Measurements from ENCODE around the gene LDB2. TPM values are rescaled to one million over a fixed set of nuclear protein-coding genes. Genes with fewer than 3 reads are reported as not detected.

The LDB2 gene
- polyA plus RNA-seq, 4 donors, result 85.7 to 106 (median 92.1) TPM

DNA sequence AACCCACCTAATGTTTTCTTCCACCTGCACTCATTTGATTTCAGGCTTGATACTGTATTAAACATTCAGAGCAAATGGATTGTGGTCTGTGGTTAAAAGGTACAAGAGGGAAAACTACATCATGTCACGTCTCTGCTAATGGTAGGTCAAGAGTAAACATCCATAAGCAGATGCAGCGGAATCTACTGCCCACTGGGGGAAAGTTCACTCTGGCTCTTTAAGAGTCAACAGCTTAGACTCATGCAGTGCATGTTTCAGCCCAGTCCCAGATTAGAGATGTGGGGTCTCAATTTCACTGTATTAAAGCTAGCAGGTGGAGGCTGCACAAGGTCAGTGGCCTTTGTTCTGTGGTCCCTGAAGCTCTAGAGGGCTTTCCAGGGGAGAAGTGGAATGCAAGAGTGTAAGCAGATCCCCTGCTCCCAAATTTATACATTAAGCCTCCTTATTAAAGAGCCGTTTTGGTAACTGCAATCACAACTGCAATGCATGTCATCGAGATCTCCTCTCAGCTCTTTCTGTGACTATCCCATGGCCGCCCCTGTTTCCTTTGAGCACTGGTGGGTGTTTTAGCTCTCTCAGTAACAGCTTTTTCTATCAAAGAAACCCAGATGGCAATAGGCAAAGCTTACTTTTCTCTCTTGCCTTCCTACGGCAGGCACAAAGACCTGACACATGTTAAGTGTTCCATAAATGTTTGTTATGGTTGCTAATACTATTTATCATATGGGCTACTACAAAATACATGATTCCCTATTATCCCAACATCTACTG lies 53.4 kb downstream of the LDB2 start:
- DNase-seq (ENCODE audit: low read depth in 4 of 4, low spot score in 2 of 4), result peak in 1 of 4 donors; percentile 9

DNA sequence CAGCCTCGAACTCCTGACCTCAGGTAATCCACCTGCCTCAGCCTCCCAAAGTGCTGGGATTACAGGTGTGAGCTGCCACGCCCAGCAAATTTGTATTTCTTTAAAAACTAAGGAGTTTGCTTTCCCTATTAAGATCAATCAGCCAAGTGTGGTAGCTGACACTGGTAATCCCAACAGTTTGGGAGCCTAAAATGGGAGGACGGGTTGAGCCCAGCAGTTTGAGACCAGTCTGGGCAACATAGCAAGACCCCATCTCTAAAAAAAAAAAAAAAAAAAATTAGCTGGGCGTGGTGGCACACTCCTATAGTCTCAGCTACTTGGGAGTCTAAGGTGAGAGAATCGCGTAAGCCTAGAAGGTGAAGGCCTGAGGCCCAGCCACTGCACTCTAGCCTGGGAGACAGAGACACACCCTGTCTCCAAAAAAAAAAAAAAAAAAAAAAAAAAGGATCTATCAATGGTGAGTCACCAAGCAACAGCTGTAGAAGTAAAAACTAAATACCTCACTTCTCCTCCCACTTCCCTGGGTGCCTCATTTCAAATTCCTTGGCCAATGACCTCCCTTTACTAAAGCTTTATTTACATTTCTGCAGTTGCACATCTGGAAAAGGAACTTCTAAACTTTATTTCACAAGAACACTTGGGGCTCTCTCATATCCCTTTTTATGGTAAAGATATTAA lies 54.5 kb downstream of the LDB2 start:
- no peak for DNase-seq (ENCODE audit: low read depth in 4 of 4, low spot score in 2 of 4)

DNA sequence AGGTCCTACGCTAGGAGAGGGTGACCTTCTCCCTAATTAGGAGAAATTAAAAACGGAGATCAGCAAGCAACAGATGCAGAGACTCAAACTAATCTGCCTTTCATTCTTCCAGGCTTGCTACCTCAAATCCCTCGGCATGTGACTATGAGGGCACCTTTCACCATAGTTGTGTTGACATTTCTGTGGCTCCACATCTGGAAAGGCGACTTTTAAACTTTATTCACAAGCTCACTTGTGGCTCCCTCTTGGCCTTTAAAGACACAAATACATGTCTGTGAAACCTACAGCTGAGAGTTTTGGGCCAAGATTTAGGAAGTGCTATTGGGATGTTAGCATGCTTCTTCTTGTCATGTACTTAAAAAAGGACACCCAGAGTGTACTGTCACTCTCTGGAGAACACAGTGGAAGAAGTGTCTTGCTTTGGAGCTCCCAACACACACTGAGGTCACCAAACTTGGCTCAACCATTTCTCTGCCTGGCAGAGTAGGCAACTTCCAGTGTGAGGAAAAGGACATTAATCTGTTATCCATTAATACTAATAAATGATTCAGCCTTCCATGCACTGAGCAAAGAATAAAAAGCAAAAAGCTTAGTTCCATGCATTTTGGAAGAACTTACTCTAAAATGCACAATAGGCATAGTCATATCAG lies 60.1 kb downstream of the LDB2 start:
- DNase-seq (ENCODE audit: low read depth in 4 of 4, low spot score in 2 of 4), result no peak

DNA sequence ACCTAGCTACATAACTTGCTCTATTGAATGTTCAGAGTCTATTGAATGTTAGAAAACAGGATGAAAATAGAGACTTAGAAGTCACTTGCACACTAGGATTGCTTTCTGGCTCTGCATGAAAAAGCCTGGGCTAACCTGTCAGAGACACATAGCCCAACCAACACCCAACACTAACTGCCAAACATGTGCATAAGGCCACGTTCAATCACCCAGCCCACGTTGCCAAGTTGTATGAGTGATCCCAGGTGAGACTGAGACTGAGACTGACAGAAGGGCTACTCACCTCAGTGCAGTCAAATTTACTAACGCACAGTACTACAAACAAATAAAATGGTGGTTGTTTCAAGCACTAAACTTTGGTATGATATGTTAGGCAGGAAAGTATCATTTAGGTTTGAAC lies 61.0 kb downstream of the LDB2 start:
- no peak for DNase-seq (ENCODE audit: low read depth in 4 of 4, low spot score in 2 of 4)

DNA sequence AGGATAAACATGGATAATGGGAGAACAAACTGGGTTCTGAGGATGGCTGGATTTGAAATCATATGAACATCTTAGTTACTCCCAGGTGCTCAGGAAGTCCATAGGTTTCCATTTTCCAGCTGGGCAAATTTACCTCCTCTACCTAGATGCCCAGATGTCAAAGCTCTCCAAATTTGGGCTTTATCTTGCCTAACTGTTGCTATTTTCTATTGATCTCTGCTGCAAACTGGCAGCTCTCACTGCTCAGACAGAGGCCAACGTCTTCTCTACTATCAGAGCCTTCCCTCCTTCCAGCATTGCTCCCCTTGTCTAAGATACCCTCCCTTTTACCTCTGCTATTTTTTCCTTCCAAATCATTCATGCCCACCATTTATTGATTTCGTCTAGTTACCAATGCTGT lies 62.1 kb downstream of the LDB2 start:
- no peak for DNase-seq (ENCODE audit: low read depth in 4 of 4, low spot score in 2 of 4)

DNA sequence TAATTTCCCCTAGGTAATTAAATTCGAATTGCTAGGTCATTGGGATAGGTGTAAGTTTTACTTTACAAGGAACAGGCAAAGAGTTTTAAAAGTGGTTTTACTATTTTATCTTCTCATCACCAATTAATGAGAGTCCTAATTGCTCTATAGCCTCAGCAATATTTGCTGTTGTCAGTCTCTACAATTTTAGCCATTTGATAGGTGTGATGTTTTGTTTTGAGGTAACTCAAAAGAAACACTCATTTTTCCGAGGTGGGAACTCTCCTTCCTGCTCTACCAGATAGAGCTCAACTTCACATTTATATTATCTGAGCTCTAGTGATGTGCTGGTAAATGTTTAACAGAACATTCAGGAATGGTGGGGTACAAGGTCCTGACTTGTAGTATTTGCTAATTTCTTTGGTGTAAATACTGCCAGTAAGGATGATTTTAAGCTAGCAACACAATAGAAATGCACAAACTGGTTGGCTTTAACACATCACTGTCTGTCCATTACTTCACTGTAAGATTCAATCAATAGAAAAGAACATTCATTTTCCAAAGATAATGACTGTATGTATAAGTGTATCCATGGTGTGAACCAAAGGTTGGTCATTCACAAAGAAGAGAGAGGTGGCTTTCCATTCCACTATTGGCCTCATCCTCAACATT lies 62.7 kb downstream of the LDB2 start:
- no peak for DNase-seq (ENCODE audit: low read depth in 4 of 4, low spot score in 2 of 4)

DNA sequence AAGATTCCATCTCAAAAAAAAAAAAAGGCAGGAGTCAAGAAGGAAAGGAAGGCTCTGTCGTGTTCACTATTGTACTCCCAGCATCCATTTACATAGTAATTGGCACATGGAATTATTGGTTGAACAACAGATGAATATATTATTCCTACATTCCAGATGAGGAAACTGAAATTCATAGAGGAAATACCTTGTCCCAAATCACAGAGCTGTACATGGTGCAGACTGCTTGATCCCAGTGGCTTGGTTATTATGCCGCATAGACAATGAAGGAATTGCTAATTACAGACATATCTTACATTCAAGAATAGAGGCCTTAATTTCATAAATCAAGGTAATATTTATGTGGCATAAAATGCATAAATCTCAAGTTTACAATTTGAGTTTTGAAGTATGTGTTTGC lies 63.6 kb downstream of the LDB2 start:
- DNase-seq (ENCODE audit: low read depth in 4 of 4, low spot score in 2 of 4), result no peak

DNA sequence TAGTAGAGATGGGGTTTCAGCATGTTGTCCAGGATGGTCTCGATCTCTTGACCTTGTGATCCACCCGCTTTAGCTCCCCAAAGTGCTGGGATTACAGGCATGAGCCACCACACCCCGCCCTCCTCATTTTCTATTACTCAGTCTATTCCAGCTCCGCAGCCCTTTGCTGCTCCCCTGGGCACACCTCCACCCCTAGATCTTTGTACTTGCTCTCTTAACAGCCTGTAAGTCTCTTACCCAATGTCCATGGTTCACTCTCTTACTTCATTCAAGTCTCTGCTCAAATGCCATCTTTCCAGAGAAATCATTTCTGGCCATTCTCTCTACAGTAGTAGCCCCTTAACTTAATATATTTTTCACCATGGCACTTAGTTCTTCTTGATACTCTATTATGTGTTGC lies 64.7 kb downstream of the LDB2 start:
- DNase-seq (ENCODE audit: low read depth in 4 of 4, low spot score in 2 of 4), result no peak

DNA sequence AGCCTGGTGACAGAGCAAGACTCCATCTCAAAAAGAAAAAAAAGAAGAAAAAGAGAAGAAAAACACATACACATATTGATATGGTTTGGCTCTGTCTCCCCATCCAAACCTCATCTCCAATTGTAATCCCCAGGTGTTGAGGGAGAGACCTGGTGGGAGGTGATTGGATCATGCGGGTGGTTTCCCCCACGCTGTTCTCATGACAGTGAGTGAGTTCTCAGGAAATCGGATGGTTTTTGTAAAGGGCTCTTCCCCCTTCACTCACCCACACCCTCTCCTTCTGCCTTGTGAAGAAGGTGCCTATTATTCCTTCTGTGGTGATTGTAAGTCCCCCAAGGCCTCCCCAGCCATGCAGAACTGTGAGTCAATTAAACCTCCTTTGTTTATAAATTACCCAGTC lies 68.4 kb downstream of the LDB2 start:
- DNase-seq (ENCODE audit: low read depth in 4 of 4, low spot score in 2 of 4), result no peak

DNA sequence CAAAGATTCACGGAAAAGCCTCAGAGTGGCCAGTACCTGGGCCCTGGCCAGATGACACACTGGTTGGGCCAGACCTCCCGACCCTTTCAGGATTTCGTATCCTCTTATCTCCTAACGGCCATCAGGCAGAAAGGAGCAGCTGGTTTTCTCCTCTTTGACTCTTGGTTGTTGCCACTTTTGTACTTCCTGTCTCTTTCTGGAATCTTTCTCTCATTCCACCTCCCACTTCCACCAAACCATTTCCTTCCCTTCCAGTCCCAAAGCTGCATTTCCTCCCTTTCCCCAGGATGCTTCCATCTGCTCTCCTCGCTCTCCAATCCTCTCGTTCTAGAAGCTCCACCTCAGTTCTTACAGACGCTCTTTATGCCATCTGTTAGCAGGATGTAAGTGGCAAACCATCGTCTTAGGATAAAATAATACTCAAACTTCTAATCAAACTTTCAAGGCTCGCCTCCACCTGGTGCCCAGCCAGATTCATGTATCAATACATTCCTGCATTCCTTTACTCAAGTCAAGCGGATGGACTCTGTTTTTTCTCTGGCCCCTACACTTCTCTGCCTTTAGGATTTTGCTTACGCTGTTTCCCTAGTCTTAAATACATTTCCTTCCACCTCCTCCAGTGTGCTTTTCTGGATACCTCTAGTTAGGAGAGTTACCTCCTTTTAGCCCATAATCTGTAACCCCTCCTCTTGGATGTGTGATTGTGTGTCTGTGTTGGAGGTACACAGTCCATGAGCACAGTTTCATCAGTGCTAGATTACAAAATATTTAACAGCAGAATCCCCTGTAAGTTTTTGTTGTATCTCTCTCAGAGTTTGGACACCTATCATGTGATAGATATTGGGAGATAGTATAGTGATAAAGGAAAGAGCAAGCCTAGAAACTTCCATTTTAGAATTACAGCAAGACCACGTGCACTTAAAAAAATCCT lies 70.4 kb downstream of the LDB2 start:
- DNase-seq (ENCODE audit: low read depth in 4 of 4, low spot score in 2 of 4), result no peak

DNA sequence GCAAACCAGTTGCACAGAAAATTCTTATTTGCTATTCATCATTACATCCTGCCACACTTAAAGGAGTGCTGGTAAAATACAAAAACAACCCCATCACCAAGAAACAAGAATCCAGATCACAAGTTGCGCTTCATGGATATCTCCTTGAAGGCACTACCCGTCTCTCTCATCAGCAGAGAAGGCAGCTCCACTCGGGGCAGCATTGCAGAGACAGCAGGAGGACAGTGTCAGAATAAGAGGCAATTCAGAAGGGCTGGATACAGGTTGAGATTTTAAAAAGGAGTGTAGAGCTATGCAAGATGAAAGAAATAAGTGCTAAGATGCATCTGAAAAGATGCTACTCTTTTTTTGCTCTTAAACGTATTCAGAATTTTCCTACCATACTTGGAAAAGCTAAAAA lies 71.4 kb downstream of the LDB2 start:
- DNase-seq (ENCODE audit: low read depth in 4 of 4, low spot score in 2 of 4), result no peak

DNA sequence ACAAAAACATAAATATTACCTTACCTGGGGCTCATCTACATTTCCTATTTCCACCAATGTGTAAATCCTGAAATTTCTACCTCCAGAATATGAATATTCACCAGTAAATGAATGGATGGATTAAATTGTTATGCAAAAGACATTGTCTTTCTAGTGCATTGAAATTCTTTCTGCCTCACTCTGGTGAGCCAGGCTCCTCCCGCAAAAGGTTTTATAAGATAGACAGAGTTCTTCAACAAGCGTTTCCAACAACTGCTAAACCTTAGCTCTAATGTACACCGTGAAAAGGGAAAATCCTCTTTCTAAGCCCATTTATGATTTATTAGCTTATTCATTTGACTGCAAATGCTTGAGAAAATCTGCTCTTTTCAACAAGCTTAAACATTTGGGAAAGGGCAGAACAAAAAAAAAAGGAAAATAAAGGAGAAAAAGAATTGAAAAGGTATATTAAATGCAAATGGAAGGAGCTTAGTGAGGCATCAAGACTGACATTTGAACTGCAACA lies 72.0 kb downstream of the LDB2 start:
- no peak for DNase-seq (ENCODE audit: low read depth in 4 of 4, low spot score in 2 of 4)

DNA sequence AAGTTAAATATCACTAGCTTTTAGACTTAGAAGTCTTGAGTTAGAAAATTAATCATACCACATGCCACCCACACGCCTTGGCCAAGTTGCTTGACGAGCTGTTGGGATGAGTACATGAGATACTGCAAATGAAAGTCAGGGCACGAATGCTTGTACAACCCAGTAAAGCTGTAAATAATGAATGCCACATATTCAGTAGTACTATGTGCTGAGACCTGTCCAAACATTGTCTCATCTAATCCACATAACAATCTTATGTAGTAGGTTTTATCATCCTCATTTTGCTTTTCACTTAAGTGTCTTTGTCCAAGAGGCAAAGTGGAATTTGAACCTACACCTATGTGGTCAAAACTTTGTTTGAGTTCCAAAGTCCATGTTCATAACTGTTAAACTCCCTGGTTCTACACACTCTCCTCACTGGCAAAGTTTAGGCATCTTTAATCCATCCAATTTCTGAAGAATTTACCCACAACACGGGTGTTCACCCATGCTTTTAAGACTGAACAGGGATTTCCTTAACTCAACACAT lies 74.1 kb downstream of the LDB2 start:
- DNase-seq (ENCODE audit: low read depth in 4 of 4, low spot score in 2 of 4), result no peak

DNA sequence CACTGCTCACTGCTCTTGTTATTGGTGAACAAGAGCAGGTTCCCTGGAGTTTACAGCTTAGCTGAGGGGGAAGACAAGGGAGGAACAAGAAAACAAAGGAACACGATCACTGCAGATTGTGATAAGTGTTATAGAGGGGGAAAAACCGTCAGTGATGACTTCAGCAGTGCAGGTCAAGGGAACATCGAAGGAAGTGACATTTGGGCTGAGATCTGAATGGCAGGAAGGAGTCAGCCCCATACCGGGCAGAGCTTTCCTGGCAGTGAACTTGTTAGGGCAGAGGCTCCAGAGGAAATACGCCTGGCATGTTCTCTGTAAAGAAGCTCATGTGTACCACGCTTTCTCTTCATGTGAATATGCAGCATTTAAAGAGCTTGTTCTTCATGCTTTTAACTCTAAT lies 78.1 kb downstream of the LDB2 start:
- DNase-seq (ENCODE audit: low read depth in 4 of 4, low spot score in 2 of 4), result no peak

DNA sequence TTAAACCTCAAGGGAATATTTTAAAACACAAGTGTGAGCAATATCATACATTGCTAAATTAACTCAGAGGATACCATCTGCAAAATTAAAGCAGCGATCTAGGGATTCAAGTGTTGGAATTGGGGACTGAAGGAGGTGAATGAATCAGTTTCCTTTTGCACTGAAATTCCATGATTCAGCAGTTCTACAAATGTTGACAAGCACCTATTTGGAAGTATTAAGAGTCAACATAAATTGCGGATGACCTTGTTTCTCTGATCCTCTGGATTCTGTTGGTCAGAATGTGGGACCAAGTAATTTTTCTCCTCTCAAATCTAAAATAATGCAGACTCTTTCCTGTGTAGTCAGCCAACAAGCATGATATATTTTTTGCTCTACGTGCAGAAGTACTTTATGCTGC lies 78.8 kb downstream of the LDB2 start:
- DNase-seq (ENCODE audit: low read depth in 4 of 4, low spot score in 2 of 4), result no peak

DNA sequence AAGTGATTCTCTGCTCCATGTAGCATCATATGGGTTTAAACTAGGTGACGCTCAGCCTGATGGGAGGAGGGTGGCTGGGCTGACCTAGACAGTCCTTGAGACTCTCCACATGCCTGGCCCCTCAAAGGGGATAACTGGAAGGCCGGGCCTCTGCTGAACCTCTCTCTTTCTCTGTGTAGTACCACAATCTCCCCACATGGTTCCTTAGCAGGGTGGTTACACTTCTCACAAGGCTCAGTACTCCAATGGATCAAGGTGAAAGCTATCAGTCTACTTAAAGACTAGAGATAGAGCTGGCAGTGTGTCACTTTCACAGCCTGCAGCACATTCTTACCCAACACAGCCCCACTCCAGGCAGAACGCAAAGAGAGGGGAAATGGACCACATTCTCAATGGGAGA lies 80.4 kb downstream of the LDB2 start:
- no peak for DNase-seq (ENCODE audit: low read depth in 4 of 4, low spot score in 2 of 4)

DNA sequence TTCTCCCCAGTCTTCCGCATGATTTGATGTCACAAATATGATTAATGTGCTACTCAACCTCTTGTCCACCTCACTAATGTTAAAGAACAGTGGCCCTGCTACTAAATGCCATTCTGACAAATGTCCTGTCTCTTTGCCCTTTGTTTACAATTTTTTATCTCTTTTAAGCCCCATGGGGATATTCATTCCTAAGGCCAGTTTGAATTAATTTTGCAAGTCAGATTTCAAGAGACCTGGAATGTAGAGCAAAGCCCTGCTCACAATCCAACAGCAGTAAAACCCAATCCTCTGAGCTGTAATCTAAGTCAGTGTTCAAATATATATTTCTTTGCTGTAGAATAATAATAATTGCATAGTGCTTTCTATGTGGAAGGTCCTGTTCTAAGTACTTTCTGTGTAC lies 81.2 kb downstream of the LDB2 start:
- DNase-seq (ENCODE audit: low read depth in 4 of 4, low spot score in 2 of 4), result no peak

DNA sequence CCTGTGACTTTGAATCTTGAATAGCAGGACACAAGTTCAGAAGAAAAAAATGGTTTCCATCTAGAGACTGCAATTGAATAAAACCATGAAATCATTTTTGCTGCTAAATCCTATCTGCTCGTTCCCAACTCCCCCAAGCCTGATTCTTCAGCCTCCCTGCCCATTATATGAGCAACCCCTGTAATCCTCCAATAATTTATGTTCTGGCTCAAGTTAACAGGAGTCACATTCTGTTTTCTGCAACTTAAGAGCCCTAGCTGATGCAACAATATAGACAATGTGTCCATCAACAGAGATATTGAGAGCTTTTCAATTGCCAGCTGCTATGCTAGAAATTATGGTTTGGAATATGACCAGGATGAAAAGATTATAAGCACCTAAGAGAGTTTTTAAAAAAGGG lies 84.1 kb downstream of the LDB2 start:
- no peak for DNase-seq (ENCODE audit: low read depth in 4 of 4, low spot score in 2 of 4)

DNA sequence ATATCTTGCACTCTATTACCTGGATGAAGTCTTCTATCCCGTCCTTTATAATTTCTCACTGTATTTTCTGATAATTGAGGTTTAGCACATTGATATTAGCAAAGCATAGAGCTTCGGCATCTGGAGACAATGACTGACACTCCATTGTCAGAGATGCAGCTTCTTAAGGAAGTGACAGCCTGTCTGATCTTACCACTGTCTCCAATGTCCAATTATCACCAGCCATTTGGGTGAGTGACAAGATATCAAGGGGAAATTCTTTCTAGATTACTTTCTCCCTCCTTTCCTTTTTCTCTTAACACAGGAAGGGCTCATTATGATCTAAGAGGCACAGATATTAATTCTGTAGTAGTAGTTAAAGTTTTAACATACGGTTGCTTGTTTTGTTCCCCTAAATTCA lies 86.4 kb downstream of the LDB2 start:
- DNase-seq (ENCODE audit: low read depth in 4 of 4, low spot score in 2 of 4), result no peak

DNA sequence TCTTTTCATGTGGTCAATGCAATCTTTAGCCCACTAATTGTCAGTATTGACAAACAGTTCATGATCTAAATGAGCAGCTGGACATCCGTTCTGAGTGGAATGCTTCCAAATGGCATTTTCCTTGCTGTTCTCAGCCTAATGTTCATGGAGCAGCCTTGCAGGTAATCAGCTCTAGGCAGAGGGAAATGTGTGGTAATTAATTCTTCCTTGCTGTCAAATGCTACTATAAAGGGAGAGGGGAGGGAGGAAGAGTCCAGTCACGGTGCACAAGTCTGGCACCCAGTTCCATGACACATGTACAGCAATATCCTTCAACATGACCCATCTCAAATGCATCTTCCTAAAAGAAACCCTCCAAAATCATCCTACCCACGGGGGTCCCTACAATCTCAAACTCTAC lies 88.5 kb downstream of the LDB2 start:
- no peak for DNase-seq (ENCODE audit: low read depth in 4 of 4, low spot score in 2 of 4)

Measured in left renal cortex interstitium (tissue), 4 donors.